GM21619 (cell line): Measurements from ENCODE around the gene EFCAB8.
"Not testable (repeated sequence)": the region's sequence is repeated elsewhere in the genome, so short reads cannot be mapped to it uniquely, and the experiment has no call there.

Source experiments
- ATAC-seq: cut with Tn5 transposase; IDR thresholded peaks from one replicate; pipeline ENCODE4 v1.9.1; 2021; ENCODE audit not compliant: unreplicated experiment

EFCAB8 gene

GRCh38 chr20:32970973-32971300 is 112.2 kb downstream of the EFCAB8 start:
- no peak for ATAC-seq

GRCh38 chr20:32971703-32972161 is 113.0 kb downstream of the EFCAB8 start:
- ATAC-seq: peak; percentile 19

- peak; percentile 81 for ATAC-seq
Measured at GRCh38 chr20:32972181-32973076, 113.7 kb downstream of the EFCAB8 start.

- ATAC-seq: no peak
Measured at GRCh38 chr20:32973077-32973717, 114.5 kb downstream of the EFCAB8 start.

- ATAC-seq: not testable (repeated sequence)
Measured at GRCh38 chr20:32974204-32975064, 115.7 kb downstream of the EFCAB8 start.

- not testable (repeated sequence) for ATAC-seq
Measured at GRCh38 chr20:32975121-32975520, 116.4 kb downstream of the EFCAB8 start.

- ATAC-seq: no peak
Measured at GRCh38 chr20:32975698-32976674, 117.3 kb downstream of the EFCAB8 start.

- ATAC-seq: no peak
Measured at GRCh38 chr20:32976746-32977145, 118.0 kb downstream of the EFCAB8 start.

GRCh38 chr20:32977281-32978008 is 118.7 kb downstream of the EFCAB8 start:
- ATAC-seq: no peak

- ATAC-seq: no peak
Measured at GRCh38 chr20:32978009-32978335, 119.2 kb downstream of the EFCAB8 start.

GRCh38 chr20:32979201-32979998 is 120.7 kb downstream of the EFCAB8 start:
- ATAC-seq: no peak

- ATAC-seq: no peak
Measured at GRCh38 chr20:32980131-32980941, 121.6 kb downstream of the EFCAB8 start.

GRCh38 chr20:32980990-32981389 is 122.3 kb downstream of the EFCAB8 start:
- ATAC-seq: no peak

GRCh38 chr20:32982617-32983458 is 124.1 kb downstream of the EFCAB8 start:
- ATAC-seq: no peak

GRCh38 chr20:32983459-32984112 is 124.9 kb downstream of the EFCAB8 start:
- ATAC-seq: no peak

GRCh38 chr20:32984196-32984595 is 125.5 kb downstream of the EFCAB8 start:
- no peak for ATAC-seq
